ENCODE data around the gene TMED8.

TMED8 gene

GRCh38 chr14:77296906-77297305 is 80.0 kb downstream of the TMED8 start:
- no peak for DNase-seq (ENCODE audit: low read depth, low spot score)

- DNase-seq (ENCODE audit: low read depth, low spot score) = no peak
Measured at GRCh38 chr14:77296155-77296554, 80.7 kb downstream of the TMED8 start.

- peak; percentile 47 for DNase-seq (ENCODE audit: low read depth, low spot score)
Measured at GRCh38 chr14:77290705-77291104, 86.2 kb downstream of the TMED8 start.

GRCh38 chr14:77286576-77286975 is 90.3 kb downstream of the TMED8 start:
- DNase-seq (ENCODE audit: low read depth, low spot score) = no peak
